GM23248 (cell line): ENCODE data around the gene ANKAR.

Source experiments
- EZH2 ChIP-seq: fragments of 200-600 bp; sonication (generic); IDR thresholded peaks from 2 replicates; pipeline ENCODE4 v1.6.1; 2018; ENCODE audit warnings: antibody characterized with exemption, mild to moderate bottlenecking; ENCODE audit not compliant: insufficient read depth, poor library complexity, severe bottlenecking
- EZH2phosphoT487 ChIP-seq: fragments of 200-600 bp; sonication (generic); IDR thresholded peaks from 2 replicates; pipeline ENCODE4 v1.6.1; 2018; ENCODE audit warnings: antibody characterized with exemption, moderate library complexity, mild to moderate bottlenecking, low read depth; ENCODE audit not compliant: insufficient read depth

GRCh38 chr2:189646521-189646920 is 27.9 kb upstream of the ANKAR start:
- TF ChIP-seq EZH2 (no peak), EZH2phosphoT487 (no peak)
